Natural killer cell (primary cell): ENCODE measurements around the gene RNF223. TPM values are rescaled to one million over a fixed set of nuclear protein-coding genes. Genes with fewer than 3 reads are reported as not detected.

ENCODE experiments used
- ATAC-seq, 3 donors: fragments of 150-1000 bp in 2 of 3; fragments of 200-7000 bp in 1 of 3; cut with Tn5 transposase; 1 replicate in 1 of 3; 2 replicates in 2 of 3; pipeline ENCODE4 v1.10.0; 2021; ENCODE audit warnings: mild to moderate bottlenecking in 2 of 3, moderate library complexity in 2 of 3
- DNase-seq, 2 donors: peaks; one replicate each; pipeline versions ENCODE4 v3.0.0 to v3.0.0-alpha.2; 2013 to 2021; ENCODE audit warnings: mixed read lengths in 1 of 2
- H3K27ac ChIP-seq: one replicate; pipeline ENCODE4 v1.5.1; 2013; ENCODE audit warnings: mild to moderate bottlenecking, low read length
- H3K27me3 ChIP-seq: one replicate; pipeline ENCODE4 v1.6.1; 2013; ENCODE audit warnings: low read length; ENCODE audit not compliant: control insufficient read depth, insufficient read depth
- H3K36me3 ChIP-seq: one replicate; pipeline ENCODE4 v1.6.1; 2013; ENCODE audit warnings: low read length; ENCODE audit not compliant: control insufficient read depth, insufficient read depth
- H3K4me1 ChIP-seq: one replicate; pipeline ENCODE4 v1.6.1; 2013; ENCODE audit warnings: low read length; ENCODE audit not compliant: control insufficient read depth, insufficient read depth
- H3K4me3 ChIP-seq: one replicate; pipeline ENCODE4 v1.5.1; 2013; ENCODE audit warnings: low read length
- H3K9me3 ChIP-seq: one replicate; pipeline ENCODE4 v1.6.1; 2013; ENCODE audit warnings: low read length; ENCODE audit not compliant: control insufficient read depth, insufficient read depth
- H3K27ac Mint-ChIP-seq, 2 donors: one replicate each; pipeline ENCODE4 v1.8.0; 2022; ENCODE audit warnings: mild to moderate bottlenecking in 2 of 2, mixed read lengths in 2 of 2, moderate library complexity in 1 of 2
- H3K27me3 Mint-ChIP-seq, 2 donors: one replicate each; pipeline ENCODE4 v1.8.0; 2022; ENCODE audit warnings: low read depth in 2 of 2, mixed read lengths in 2 of 2
- H3K36me3 Mint-ChIP-seq: one replicate; pipeline ENCODE4 v1.8.0; 2022; ENCODE audit warnings: mixed read lengths
- H3K4me1 Mint-ChIP-seq, 2 donors: one replicate each; pipeline ENCODE4 v1.8.0; 2022; ENCODE audit warnings: mixed read lengths in 2 of 2
- H3K4me3 Mint-ChIP-seq: one replicate; pipeline ENCODE4 v1.8.0; 2022; ENCODE audit warnings: mild to moderate bottlenecking, moderate library complexity, mixed read lengths
- H3K9me3 Mint-ChIP-seq, 2 donors: one replicate each; pipeline ENCODE4 v1.8.0; 2022; ENCODE audit warnings: mixed read lengths in 2 of 2
- WGBS: methylation state at CpG from one replicate; pipeline ENCODE4 v1.1.7; 2013; ENCODE audit warnings: missing lambda C conversion rate; ENCODE audit not compliant: insufficient coverage; 5-methylcytosine and 5-hydroxymethylcytosine counted together
- intact Hi-C: fragments of 100-400 bp; cut with micrococcal nuclease; formaldehyde crosslinking; loops from one replicate; pipeline ENCODE4 v1.14.2; 2022
- total RNA-seq, 4 donors: library from RNA; stranded (reverse); fragments of 120-200 nt in 1 of 4; gene quantifications; one replicate each; pipeline versions ENCODE4 v1.2.3 to v1.2.4, GENCODE V29; 2013 to 2022
- TF ChIP-seq, protein P1 (sequence below): fragments of 200-600 bp; IDR thresholded peaks from one replicate; pipeline ENCODE4 v1.8.0; 2022; ENCODE audit warnings: antibody characterized with exemption

RNF223 gene
- total RNA-seq, 3 donors from 2014 or later (not counting 1 experiment from before 2014, with no cell fraction given): not detected

DNA sequence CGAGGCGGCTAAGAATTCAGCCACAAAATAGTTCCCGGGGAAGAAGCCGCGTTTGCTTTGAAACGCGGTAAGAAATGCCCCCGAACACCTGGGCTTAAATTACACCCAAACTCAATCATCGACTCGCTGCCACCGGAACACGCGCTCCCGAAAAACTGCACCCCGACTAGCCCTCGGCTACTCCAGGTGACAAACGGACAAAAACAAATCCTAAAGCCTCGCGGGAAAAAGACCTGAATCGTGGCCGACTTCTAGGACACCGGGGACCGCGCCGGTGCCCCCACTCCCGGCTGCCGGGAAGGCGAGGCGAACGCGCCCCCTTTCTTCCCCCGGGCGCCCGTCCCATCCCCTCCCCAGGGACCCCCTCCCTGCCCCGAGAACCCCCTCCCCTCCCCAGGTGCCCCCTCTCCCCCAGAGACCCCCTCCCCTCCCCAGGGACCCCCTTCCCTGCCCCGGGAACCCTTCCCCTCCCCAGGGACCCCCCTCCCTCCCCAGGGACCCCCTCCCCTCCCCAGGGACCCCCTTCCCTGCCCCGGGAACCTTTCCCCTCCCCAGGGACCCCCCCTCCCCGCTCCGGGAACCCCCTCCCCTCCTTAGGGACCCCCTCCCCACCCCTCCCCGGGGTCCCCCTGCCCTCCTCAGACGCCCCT is 41.2 kb upstream of the RNF223 start:
- 10% methylated on average over 33 of the region's 41 CpGs for WGBS
- H3K27ac ChIP-seq: no peak overlapping the region
- H3K4me1 ChIP-seq: peaks cover 16% of the 10 kb centered on the region
- DNase-seq (peak in 1 of 2 donors; percentile 19), ATAC-seq (no peak)
- Mint-ChIP-seq H3K36me3 (no peaks in the 10 kb centered on the region), H3K4me3 (peak overlapping the region; percentile 55), H3K27ac (peak overlapping the region in 1 of 2 donors; percentile 95), H3K9me3 (peaks cover 0 to 3% of the 10 kb centered on the region in 2 donors), H3K27me3 (peaks cover 0 to 3% of the 10 kb centered on the region in 2 donors), H3K4me1 (peaks cover 0 to 12% of the 10 kb centered on the region in 2 donors)
- no peak overlapping the region for H3K4me3 ChIP-seq
- H3K27me3 ChIP-seq: peaks cover 2% of the 10 kb centered on the region
- no peaks in the 10 kb centered on the region for H3K36me3 ChIP-seq
- TF ChIP-seq, protein P1, sequence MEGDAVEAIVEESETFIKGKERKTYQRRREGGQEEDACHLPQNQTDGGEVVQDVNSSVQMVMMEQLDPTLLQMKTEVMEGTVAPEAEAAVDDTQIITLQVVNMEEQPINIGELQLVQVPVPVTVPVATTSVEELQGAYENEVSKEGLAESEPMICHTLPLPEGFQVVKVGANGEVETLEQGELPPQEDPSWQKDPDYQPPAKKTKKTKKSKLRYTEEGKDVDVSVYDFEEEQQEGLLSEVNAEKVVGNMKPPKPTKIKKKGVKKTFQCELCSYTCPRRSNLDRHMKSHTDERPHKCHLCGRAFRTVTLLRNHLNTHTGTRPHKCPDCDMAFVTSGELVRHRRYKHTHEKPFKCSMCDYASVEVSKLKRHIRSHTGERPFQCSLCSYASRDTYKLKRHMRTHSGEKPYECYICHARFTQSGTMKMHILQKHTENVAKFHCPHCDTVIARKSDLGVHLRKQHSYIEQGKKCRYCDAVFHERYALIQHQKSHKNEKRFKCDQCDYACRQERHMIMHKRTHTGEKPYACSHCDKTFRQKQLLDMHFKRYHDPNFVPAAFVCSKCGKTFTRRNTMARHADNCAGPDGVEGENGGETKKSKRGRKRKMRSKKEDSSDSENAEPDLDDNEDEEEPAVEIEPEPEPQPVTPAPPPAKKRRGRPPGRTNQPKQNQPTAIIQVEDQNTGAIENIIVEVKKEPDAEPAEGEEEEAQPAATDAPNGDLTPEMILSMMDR: no peak
- intact Hi-C loops: loop anchor here (5.0 kb wide), 1 partner anchor 157 kb away; the partner anchor contains the start of gene UBE2J2
- peaks cover 7% of the 10 kb centered on the region for H3K9me3 ChIP-seq

DNA sequence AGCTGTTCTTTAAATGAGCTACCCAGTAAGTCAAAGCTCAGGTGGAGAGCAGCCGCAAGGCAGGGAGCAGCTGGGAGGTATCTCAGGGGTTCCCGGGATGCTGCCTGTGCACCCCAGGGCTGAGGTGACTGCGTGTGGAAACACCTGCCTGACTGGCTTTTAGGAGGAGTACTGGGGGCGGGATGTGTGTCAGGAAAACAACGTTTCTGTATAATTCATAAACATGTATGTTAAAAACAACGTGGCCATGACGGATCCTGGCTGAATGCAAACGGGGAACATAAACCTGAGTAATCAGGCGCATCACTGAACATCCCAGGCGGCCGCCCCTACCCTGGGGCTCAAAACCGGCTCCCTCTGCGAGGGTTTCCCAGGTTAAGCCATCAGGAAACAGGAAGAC is 40.3 kb upstream of the RNF223 start:
- DNase-seq (no peak), ATAC-seq (no peak)
- WGBS: 95% methylated on average over 13 of the region's 13 CpGs
- Histone ChIP-seq H3K36me3 (no peaks in the 10 kb centered on the region), H3K4me3 (no peak overlapping the region), H3K27me3 (peaks cover 2% of the 10 kb centered on the region), H3K9me3 (peaks cover 7% of the 10 kb centered on the region), H3K27ac (no peak overlapping the region), H3K4me1 (peaks cover 16% of the 10 kb centered on the region)
- intact Hi-C loops: no loop called here
- Mint-ChIP-seq H3K36me3 (no peaks in the 10 kb centered on the region), H3K27me3 (peaks cover 0 to 3% of the 10 kb centered on the region in 2 donors), H3K4me3 (peak overlapping the region; percentile 55), H3K27ac (peak overlapping the region in 1 of 2 donors; percentile 11), H3K9me3 (peaks cover 0 to 3% of the 10 kb centered on the region in 2 donors), H3K4me1 (peaks cover 0 to 12% of the 10 kb centered on the region in 2 donors)
- TF ChIP-seq, protein P1: no peak

DNA sequence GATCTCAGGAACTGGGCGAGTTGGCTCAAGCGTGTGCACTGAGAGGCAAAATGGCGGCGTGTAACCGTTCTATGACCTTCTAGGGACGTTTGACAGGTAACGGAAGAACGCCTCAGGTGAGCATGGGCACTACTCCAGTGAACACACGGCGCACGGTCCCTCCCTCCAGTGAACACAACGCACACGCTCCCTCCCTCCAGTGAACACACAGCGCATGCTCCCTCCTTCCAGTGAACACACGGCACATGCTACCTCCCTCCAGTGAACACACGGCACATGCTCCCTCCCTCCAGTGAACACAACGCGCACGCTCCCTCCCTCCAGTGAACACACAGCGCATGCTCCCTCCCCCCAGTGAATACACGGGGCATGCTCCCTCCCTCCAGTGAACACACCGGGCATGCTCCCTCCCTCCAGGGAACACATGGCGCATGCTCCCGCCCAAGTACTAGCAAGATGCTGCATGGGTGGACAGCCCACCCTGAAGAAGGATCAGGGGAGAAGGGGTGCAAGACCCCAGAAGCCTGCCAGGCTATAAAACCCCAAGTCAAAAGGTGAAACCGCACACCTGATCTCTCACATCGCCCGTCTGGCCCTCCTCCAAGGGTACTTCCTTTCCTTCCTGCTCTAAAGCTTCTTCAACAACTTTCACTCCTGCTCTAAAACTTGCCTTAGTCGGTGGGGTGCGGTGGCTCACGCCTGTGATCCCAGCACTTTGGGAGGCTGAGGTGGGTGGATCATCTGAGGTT is 38.3 kb upstream of the RNF223 start:
- H3K36me3 Mint-ChIP-seq: no peaks in the 10 kb centered on the region
- ATAC-seq: no peak
- H3K4me3 Mint-ChIP-seq: no peak overlapping the region
- intact Hi-C loops: no loop called here
- H3K9me3 Mint-ChIP-seq: peaks cover 2 to 3% of the 10 kb centered on the region in 2 donors
- TF ChIP-seq, protein P1: no peak
- Histone ChIP-seq H3K9me3 (peaks cover 7% of the 10 kb centered on the region), H3K27me3 (peaks cover 1% of the 10 kb centered on the region), H3K36me3 (no peaks in the 10 kb centered on the region), H3K4me3 (no peak overlapping the region), H3K27ac (no peak overlapping the region), H3K4me1 (peaks cover 14% of the 10 kb centered on the region)
- peaks cover 0 to 19% of the 10 kb centered on the region in 2 donors for H3K4me1 Mint-ChIP-seq
- no peak for DNase-seq
- 97% methylated on average over 30 of the region's 30 CpGs for whole genome bisulfite sequencing
- no peaks in the 10 kb centered on the region for H3K27me3 Mint-ChIP-seq
- no peak overlapping the region for H3K27ac Mint-ChIP-seq
